GM19463 (cell line): Measurements from ENCODE around the gene S100A1.
A peak's percentile ranks its signal among the peaks of the same experiment; 100 is the strongest.
"Not testable (repeated sequence)": the region's sequence is repeated elsewhere in the genome, so short reads cannot be mapped to it uniquely, and the experiment has no call there.

Source experiments
- ATAC-seq: cut with Tn5 transposase; IDR thresholded peaks from one replicate; pipeline ENCODE4 v1.9.1; 2021; ENCODE audit warnings: mild to moderate bottlenecking, moderate library complexity; ENCODE audit not compliant: unreplicated experiment

The S100A1 gene

DNA sequence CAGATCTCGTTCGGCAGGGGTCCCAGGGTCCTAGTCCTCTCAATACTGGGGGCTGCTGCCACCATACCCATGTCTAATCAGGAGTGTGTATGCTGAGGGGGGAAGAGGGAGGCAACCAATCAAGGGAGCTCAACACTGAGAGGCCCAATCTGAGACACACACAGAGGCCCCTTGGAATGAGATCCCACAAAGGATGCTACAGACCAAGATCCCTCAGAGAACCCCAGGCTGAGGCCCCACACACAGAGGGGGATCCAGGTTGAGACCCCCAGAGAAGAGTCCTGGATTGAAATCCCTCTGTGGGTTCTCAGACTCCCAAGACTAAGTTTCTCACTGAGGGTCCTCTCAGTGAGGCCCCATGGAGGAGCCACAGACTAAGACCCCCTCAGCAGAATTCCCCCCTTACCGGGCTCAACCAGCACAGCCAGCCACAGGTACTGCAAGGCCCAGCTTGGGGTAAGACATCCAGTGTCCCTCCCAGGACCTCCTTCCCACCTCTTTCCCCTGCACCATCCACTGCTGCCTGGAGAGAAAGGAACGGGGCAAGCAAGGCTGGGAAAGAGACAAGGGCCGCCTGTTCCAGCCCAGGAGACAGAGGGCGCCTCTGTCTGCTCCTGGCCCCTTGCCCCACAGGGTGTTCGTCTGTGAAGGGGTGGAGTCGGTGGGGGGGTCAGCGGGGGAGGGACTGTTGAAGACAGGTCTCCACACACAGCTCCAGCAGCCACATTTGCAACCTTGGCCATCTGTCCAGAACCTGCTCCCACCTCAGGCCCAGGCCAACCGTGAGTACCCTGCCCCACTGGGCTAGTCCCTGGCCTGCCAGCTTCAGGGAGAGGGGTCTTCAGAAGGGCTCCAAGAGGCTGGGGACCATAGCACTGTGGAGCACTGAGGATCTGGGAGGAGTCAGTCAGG lies at the start of gene S100A1:
Gene S100A1 (plus strand): TSS at position 720 of the 912 bp plus-strand sequence. CDS start 2,088 bp downstream, outside the sequence.
- no peak for ATAC-seq

- no peak for ATAC-seq
Observed at GRCh38 chr1:153578490-153578889, 49.7 kb upstream of the S100A1 start.

DNA sequence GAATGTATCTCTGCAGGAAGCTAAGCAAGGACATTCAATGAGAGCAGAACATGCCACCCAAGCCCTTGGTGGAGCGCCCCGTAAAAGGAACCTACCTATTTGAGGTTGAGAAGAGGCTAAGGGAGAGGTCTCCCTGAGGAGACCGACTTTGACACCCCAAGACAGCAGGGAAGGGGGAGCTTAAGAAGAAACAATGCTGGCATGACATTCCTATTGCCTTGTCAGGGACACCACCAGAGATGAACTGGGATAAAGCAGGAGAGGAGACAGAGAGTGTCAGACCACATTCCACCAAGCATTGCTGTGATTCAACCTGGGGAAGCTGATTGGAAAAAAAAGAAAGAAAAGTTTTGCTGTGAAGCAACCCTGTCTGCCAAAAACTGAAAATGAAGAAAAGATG lies 49.3 kb upstream of the S100A1 start:
- ATAC-seq: no peak

DNA sequence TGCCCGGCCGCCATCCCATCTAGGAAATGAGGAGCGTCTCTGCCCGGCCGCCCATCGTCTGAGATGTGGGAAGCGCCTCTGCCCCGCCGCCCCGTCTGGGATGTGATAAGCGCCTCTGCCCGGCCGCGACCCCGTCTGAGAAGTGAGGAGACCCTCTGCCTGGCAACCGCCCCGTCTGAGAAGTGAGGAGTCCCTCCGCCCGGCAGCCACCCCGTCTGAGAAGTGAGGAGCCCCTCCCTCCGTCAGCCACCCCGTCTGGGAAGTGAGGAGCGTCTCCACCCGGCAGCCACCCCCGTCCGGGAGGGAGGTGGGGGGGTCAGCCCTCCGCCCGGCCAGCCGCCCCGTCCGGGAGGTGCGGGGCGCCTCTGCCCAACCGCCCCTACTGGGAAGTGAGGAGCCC lies 45.4 kb upstream of the S100A1 start:
- ATAC-seq: not testable (repeated sequence)

DNA sequence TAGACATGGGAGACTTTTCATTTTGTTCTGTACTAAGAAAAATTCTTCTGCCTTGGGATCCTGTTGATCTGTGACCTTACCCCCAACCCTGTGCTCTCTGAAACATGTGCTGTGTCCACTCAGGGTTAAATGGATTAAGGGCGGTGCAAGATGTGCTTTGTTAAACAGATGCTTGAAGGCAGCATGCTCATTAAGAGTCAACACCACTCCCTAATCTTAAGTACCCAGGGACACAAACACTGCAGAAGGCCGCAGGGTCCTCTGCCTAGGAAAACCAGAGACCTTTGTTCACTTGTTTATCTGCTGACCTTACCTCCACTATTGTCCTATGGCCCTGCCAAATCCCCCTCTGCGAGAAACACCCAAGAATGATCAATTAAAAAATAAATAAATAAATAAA lies 44.7 kb upstream of the S100A1 start:
- not testable (repeated sequence) for ATAC-seq

GRCh38 chr1:153583976-153584375 lies 44.3 kb upstream of the S100A1 start:
- ATAC-seq: no peak

GRCh38 chr1:153585006-153585405 lies 43.2 kb upstream of the S100A1 start:
- ATAC-seq: no peak

DNA sequence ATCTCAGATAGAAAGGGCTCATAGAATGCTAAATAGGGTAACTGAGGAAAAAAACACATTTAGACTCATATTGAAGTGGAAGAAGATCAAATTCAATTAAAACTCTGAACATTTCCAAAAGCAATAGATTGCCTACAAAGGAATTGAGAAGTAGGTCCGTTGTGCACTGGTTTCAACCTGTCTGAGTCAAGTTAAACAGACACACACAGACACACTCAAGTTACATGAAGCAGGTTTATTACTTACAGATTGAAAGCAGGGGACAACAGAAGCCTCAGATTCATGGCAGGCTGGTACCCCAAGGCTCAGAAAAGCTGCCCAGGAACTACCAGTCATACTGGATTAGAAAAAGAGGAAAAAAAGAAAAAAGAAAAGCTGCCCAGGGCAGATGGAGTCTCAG lies 41.9 kb upstream of the S100A1 start:
- no peak for ATAC-seq

DNA sequence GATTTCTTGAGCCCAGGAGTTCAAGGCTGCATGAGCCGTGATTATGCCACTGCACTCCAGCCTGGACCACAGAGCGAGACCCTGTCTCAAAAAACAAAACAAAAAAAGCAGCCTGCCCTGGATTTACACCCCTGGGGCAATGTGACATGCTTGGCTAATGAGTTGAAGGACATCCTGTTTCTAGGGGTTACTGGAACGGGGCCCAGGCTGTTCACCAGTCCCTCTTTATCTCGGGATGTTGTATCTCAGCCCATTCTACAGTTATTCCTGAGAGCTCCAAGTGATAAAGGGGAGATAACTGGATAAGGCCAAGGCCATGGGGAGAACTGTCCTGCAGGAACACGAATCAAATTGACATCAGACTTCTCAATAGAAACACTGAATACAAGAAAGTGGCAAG lies 40.9 kb upstream of the S100A1 start:
- ATAC-seq: no peak

- ATAC-seq: not testable (repeated sequence)
Observed at GRCh38 chr1:153588033-153588432, 40.2 kb upstream of the S100A1 start.

GRCh38 chr1:153588482-153588881 lies 39.8 kb upstream of the S100A1 start:
- no peak for ATAC-seq

GRCh38 chr1:153592748-153593147 lies 35.5 kb upstream of the S100A1 start:
- no peak for ATAC-seq

DNA sequence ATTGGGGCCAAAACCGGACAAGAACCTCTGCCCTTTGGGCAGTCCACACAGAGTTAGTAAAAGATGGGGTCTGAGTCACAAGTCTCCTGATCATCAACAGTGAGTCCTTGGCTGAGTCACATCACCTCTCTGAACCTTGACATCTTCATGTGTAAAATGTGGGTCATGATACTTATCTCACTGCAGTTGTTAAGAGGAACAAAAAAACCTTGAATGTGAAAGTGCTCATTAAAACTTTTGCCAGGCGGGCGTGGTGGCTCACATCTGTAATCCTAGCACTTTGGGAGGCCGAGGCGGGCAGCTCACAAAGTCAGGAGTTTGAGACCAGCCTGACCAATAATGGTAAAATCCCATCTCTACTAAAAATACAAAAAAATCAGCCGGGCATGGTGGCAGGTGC lies 31.0 kb upstream of the S100A1 start:
- no peak for ATAC-seq

- ATAC-seq: peak; percentile 94
Observed at GRCh38 chr1:153598309-153599172, 29.7 kb upstream of the S100A1 start.

GRCh38 chr1:153599847-153600246 lies 28.4 kb upstream of the S100A1 start:
- ATAC-seq: no peak

- ATAC-seq: no peak
Observed at GRCh38 chr1:153602749-153603148, 25.5 kb upstream of the S100A1 start.

- ATAC-seq: no peak
Observed at GRCh38 chr1:153606194-153606593, 22.0 kb upstream of the S100A1 start.

DNA sequence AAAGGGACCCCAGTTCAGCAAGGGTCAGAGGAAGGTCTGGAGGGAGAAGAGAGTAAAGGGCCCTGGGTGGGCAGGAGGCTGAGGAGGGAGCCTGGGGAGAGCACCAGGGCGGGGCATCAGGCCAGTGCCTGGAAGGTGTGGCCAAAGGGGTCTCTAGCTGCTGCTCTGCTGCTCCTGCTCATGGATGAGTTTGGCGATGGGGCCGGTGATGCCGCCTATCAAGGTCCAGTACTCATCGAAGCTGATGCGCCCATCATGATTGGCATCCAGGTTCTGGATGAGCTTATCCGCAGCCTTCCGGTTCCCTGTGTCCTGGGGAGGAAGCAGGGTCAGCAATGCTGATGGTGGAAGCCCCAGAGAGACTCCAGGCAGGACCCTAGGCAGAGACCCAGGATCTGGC lies 20.9 kb upstream of the S100A1 start:
- no peak for ATAC-seq

DNA sequence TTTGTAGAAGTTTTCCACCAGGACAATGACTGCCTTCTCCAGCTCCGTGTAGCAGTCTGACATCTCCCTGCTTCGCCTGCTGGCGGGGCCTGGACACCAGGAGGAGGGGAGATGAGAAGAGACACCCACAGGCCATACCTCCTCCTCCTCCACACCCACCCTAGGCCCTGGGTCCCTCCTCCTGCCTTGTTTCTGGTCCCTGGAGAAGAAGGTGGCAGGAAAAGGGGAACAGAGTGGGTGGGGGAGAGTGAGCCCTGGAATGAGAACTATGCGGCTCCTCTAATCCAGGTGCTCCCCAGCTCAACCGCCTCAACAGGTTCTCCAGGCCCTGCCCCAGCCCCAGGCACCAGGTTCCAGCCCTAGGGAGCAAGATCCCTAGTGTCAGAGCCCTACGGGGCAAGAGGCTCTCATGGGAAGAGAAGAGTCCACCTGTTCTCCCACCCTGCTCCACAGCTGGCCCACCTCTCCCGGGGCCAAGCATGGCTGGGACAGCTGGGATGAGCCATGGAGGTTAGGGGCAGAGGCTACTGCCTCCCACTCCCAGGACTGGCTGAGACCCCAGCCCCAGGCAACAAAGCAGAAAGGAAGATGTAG lies 20.0 kb upstream of the S100A1 start:
- ATAC-seq: no peak

DNA sequence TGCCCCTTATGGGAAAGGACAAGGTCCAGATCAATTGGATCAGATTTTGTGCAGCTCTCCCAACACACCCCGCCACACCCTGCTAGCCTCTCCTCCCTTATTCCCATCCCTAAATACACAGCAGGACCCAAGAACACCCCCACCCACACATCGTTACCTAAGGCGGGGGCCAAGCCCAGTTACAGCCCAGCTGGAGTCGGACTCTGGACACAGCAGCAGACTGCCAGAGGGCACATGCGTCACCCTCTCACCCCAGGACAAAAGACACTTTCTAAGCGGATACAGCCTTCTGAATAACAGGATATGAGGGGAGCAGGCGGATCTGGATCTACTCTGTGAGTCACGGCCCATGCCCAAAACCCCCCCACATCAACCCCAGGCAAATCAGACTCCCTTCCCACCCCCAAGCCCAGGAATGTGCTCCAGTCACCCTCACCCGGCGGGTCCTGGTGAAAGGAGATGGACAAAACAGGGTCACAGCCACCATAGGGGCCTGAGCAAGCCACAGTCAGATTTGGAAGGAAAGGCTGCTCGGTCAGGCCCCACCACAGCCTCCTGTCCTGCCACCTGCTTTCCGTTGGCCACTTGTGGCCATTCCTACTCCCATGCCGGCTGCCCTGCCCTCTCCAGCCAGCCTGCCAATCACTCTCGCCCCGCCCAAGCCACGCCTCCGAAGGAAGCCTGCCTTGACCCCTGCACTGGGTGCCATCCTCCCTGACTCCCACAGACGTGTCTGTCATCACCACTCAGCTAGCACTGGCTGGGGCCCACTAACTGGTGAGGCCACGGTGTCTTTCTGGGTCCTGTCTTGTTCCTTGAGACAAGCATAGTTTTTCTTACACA lies 19.3 kb upstream of the S100A1 start:
- ATAC-seq: no peak

- ATAC-seq: no peak
Observed at GRCh38 chr1:153609585-153609907, 18.7 kb upstream of the S100A1 start.
